Erythroblast (primary cell): Measurements from ENCODE around the gene AKR1D1.

ENCODE experiments used
- GATA1 ChIP-seq: IDR thresholded peaks from 2 replicates; pipeline ENCODE4 v1.6.1; 2011; ENCODE audit warnings: low read depth, mild to moderate bottlenecking, control low read depth, low read length, moderate library complexity
- POLR2A ChIP-seq: IDR thresholded peaks from 2 replicates; pipeline ENCODE4 v1.6.1; 2011; ENCODE audit warnings: mild to moderate bottlenecking, low read length

- TF ChIP-seq POLR2A (no peak), GATA1 (no peak)
Measured at GRCh38 chr7:138065827-138066226, 10.4 kb upstream of the AKR1D1 start.
